SK-N-SH treated with all-trans-retinoic acid at 6 μM for 48 hours (cell line): ENCODE measurements around the gene HTR4.
A peak's percentile ranks its signal among the peaks of the same experiment; 100 is the strongest.

Experiments used
- ATAC-seq: fragments of 200-7000 bp; cut with Tn5 transposase; 3 replicates; pipeline ENCODE4 v1.9.1; 2020; ENCODE audit warnings: mild to moderate bottlenecking, moderate library complexity
- ARNTL ChIP-seq: fragments of 450-650 bp; formaldehyde crosslinking; IDR thresholded peaks from 2 replicates; pipeline ENCODE4 v1.5.0; 2020; ENCODE audit warnings: low read depth, mild to moderate bottlenecking, moderate library complexity, borderline replicate concordance
- CSRNP3 ChIP-seq: fragments of 250-450 bp; sonication (Bioruptor Pico); IDR thresholded peaks from 2 replicates; pipeline ENCODE4 v1.5.1; 2021; ENCODE audit warnings: mild to moderate bottlenecking, moderate library complexity
- ESRRG ChIP-seq: fragments of 250-450 bp; sonication (Bioruptor Pico); IDR thresholded peaks from 2 replicates; pipeline ENCODE4 v1.6.1; 2021; ENCODE audit warnings: mild to moderate bottlenecking
- GLIS3 ChIP-seq: fragments of 250-450 bp; sonication (Bioruptor Pico); IDR thresholded peaks from 2 replicates; pipeline ENCODE4 v1.5.0; 2020; ENCODE audit warnings: mild to moderate bottlenecking, moderate library complexity
- ISL1 ChIP-seq: fragments of 250-450 bp; sonication (Bioruptor Pico); IDR thresholded peaks from 2 replicates; pipeline ENCODE4 v2.1.2; 2022; ENCODE audit warnings: mild to moderate bottlenecking, moderate library complexity
- OSR1 ChIP-seq: fragments of 250-450 bp; sonication (Bioruptor Pico); IDR thresholded peaks from 2 replicates; pipeline ENCODE4 v1.8.0; 2022; ENCODE audit warnings: moderate library complexity, mild to moderate bottlenecking, inconsistent platforms
- PATZ1 ChIP-seq: fragments of 250-450 bp; sonication (Bioruptor Pico); IDR thresholded peaks from 2 replicates; pipeline ENCODE4 v1.8.0; 2020; ENCODE audit warnings: mild to moderate bottlenecking, moderate library complexity, borderline replicate concordance
- POU6F1 ChIP-seq: fragments of 250-450 bp; sonication (Bioruptor Pico); IDR thresholded peaks from 2 replicates; pipeline ENCODE4 v1.8.0; 2021; ENCODE audit warnings: low read depth, mild to moderate bottlenecking, moderate library complexity, borderline replicate concordance
- PPARA ChIP-seq: fragments of 250-450 bp; sonication (Bioruptor Pico); IDR thresholded peaks from 2 replicates; pipeline ENCODE4 v1.5.0; 2020; ENCODE audit warnings: mild to moderate bottlenecking, borderline replicate concordance
- RARB ChIP-seq: fragments of 250-450 bp; sonication (Bioruptor Pico); IDR thresholded peaks from 2 replicates; pipeline ENCODE4 v1.8.0; 2021; ENCODE audit warnings: mild to moderate bottlenecking, moderate library complexity
- TCF4 ChIP-seq: fragments of 250-450 bp; sonication (Bioruptor Pico); IDR thresholded peaks from 2 replicates; pipeline ENCODE4 v1.8.0; 2021; ENCODE audit warnings: mild to moderate bottlenecking, moderate library complexity, borderline replicate concordance
- TOX ChIP-seq: fragments of 250-450 bp; sonication (Bioruptor Pico); IDR thresholded peaks from 2 replicates; pipeline ENCODE4 v1.8.0; 2021; ENCODE audit warnings: mild to moderate bottlenecking, moderate library complexity, borderline replicate concordance
- TSHZ2 ChIP-seq: fragments of 250-450 bp; sonication (Bioruptor Pico); IDR thresholded peaks from 2 replicates; pipeline ENCODE4 v1.5.0; 2020; ENCODE audit warnings: mild to moderate bottlenecking, moderate library complexity
- ZC3H10 ChIP-seq: fragments of 250-450 bp; sonication (Bioruptor Pico); IDR thresholded peaks from 2 replicates; pipeline ENCODE4 v1.5.1; 2021; ENCODE audit warnings: mild to moderate bottlenecking, moderate library complexity
- ZFP30 ChIP-seq: fragments of 450-650 bp; formaldehyde crosslinking; IDR thresholded peaks from 2 replicates; pipeline ENCODE4 v1.5.0; 2022; ENCODE audit warnings: mild to moderate bottlenecking, moderate library complexity
- ZNF70 ChIP-seq: fragments of 450-650 bp; formaldehyde crosslinking; IDR thresholded peaks from 2 replicates; pipeline ENCODE4 v1.5.0; 2020; ENCODE audit warnings: mild to moderate bottlenecking, moderate library complexity
- ZNF8 ChIP-seq: fragments of 450-650 bp; formaldehyde crosslinking; IDR thresholded peaks from 2 replicates; pipeline ENCODE4 v1.5.0; 2020; ENCODE audit warnings: mild to moderate bottlenecking, moderate library complexity

The HTR4 gene

GRCh38 chr5:148683651-148684050 lies 29.3 kb upstream of the HTR4 start:
- ATAC-seq: no peak
- TF ChIP-seq TCF4 (CRISPR knock-in tag) (no peak), OSR1 (CRISPR knock-in tag) (no peak), PPARA (CRISPR knock-in tag) (no peak), ESRRG (no peak), ZFP30 (no peak), ZNF8 (CRISPR knock-in tag) (no peak), ZC3H10 (CRISPR knock-in tag) (no peak), ARNTL (CRISPR knock-in tag) (no peak), ISL1 (CRISPR knock-in tag) (no peak), TSHZ2 (CRISPR knock-in tag) (no peak), POU6F1 (CRISPR knock-in tag) (no peak), TOX (no peak), RARB (no peak), CSRNP3 (CRISPR knock-in tag) (no peak), PATZ1 (CRISPR knock-in tag) (no peak)
- TF ChIP-seq, all 23 proteins: peak for 0

GRCh38 chr5:148682058-148683026 lies 28.0 kb upstream of the HTR4 start:
- no peak for TF ChIP-seq ZNF8 (CRISPR knock-in tag)
- no peak for TF ChIP-seq GLIS3
- no peak for TF ChIP-seq POU6F1 (CRISPR knock-in tag)
- TF ChIP-seq PPARA (CRISPR knock-in tag): no peak
- no peak for ATAC-seq

- ATAC-seq: no peak
- no peak for TF ChIP-seq PATZ1 (CRISPR knock-in tag)
- peak; percentile 93 for TF ChIP-seq ZNF70 (CRISPR knock-in tag)
- no peak for TF ChIP-seq TOX
- TF ChIP-seq ZC3H10 (CRISPR knock-in tag): no peak
- TF ChIP-seq TCF4 (CRISPR knock-in tag): no peak
- no peak for TF ChIP-seq TSHZ2 (CRISPR knock-in tag)
- no peak for TF ChIP-seq RARB
- TF ChIP-seq ZFP30: no peak
Observed at GRCh38 chr5:148681157-148682057, 27.1 kb upstream of the HTR4 start.
